Midbrain (tissue), 1 donor: ENCODE measurements around the gene ABLIM1.

Source experiments
- DNase-seq: peaks from one replicate; lab custom pipeline; 2025; lab: John Stamatoyannopoulos, UW

The ABLIM1 gene

DNA sequence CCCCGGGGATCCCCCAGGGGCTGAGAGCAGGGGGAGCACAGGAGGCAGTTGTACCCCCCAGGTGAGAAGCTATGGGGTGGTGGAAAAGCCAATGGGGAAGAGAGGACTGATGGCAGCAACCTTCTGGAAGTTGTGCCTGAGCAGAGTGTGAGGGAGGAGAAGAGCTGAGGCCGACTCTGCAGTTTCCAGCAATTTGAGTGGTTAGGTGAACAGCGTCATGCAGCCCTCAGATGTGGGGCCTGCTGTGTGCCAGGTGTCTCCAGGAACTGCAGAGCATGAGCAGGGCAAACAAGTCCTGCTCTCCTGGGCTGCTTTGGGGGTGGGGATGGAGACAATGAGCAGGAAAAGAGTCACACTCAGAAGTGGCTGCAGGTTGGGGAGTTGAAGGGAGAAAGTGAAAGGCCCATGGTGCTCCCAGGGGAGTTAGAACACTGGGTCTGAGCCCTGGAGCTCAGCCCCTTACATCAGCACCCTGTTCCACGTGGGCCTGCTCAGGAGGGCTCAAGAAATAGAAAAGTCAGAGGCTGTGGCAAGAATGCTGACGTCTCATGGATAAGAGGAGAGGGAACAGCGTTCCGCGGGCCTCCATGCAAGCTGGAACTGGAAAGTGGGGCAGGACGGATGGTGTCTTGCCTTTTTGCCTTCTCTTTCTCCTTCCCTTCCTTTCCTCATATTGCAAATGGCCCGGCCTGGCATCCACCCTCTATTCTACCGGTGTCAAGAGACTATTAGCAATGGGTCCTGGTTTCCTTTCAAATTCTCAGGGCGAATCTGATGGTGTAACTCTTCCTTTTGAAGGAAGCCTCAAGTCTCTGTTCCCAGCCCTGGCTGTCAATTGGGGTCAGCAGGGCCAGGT, 249.7 kb downstream of the ABLIM1 start:
- no peak for DNase-seq

DNA sequence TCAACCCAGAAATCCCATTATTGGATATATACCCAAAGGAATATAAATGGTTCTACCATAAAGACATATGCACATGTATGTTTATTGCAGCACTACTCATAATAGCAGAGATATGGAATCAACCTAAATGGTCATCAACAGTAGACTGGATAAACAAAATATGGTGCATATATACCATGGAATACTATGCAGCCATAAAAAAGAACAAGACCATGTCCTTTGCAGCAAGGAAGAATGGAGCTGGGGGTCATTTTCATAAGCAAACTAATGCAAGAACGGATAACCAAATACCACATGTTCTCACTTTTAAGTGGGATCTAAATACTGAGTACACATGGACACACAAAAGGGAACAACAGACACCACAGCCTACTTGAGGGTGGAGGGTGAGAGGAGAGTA, 251.6 kb downstream of the ABLIM1 start:
- DNase-seq: no peak

DNA sequence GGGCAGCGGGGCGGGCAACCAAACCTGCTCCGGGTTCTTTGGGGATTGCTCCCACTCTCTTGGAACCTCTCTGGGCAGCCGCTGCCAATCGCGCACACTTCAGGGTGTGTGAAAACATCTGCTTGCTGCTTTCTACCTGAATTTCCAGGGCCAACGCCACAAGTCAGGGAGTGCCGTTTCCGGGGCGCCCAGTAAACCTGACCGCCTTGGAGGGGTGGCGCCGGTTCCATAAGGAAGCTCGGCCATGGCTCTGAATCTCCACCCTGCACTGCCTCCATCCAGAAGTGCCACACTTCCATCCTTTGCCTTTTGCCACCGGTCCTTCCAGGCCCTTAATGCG, 253.1 kb downstream of the ABLIM1 start:
- DNase-seq: no peak

DNA sequence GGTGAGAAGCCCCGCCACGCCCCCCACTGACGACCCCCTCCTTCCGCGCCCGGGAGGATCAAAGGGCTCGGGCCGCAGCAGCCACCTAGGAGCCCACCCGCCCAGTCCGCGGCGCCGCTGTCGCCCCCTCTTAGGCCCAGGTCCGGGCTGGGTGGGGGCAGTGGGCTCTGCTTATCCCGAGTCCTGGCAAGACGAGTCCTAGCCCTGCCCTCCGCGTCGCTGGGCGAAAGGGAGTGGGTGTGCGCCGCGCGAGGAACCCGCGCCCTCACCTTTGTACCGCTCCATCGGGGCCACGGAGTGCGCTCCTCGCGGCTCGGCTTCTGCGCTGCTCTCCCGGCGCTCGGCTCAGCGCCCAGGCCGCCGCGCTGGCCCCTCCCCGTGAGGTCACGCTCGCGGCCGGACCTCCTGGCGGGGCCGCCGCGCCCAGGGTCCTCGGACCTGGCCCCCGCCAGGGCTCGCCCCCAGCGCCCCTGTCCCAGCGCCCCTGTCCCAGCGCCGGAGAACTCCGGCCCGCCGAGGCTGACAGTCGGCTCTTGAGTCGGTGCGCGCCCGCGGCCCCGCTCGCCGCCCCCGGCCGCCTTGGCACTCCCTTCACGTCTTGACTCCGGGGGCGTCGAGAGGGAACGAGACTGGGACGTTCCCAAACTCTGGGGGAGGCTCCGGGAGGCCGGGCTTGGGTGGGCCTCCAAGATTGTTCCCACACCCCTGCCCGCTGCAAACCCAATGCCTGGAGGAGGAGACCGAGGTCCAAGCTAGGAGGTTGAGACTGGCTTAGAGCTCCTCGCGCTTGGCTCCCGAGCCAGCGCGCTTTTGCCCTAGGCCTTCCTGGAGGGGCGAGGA, 253.7 kb downstream of the ABLIM1 start, which contains the start of gene AFAP1L2:
Gene AFAP1L2 (minus strand): TSS at position 332 of the 840 bp plus-strand sequence. CDS start 47 bp downstream, at position 285.
- DNase-seq: no peak

DNA sequence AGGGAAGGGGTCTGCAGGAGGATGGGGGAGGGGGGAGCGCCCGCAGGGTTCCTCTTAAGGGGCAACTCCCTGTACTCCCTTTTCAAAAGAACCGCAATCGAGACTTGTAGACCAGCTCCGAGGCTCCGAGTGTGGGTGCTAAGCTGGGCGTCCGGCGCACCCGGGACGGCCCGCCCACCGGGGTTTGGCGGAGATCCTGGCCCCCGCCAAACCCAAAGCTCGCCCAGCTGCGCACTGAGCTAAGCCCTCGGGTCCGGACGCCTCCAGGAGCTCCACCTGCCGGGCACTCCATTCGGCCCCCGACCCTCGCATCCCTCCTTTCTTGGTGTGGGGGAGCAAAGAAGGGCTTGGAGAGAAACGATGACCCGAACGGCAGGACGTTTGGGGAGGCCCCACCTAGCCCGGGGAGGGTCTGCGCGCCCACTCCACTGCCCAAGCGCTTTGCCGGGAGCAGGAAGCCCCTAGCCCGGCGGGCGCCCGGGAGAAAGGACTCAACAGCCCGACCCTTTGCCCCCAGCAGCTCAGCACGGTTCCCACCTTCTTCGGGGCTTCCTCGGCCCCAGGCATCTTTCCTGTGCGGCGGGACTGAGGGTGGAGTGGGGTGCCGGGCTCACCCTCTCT, 254.4 kb downstream of the ABLIM1 start:
- DNase-seq: no peak

DNA sequence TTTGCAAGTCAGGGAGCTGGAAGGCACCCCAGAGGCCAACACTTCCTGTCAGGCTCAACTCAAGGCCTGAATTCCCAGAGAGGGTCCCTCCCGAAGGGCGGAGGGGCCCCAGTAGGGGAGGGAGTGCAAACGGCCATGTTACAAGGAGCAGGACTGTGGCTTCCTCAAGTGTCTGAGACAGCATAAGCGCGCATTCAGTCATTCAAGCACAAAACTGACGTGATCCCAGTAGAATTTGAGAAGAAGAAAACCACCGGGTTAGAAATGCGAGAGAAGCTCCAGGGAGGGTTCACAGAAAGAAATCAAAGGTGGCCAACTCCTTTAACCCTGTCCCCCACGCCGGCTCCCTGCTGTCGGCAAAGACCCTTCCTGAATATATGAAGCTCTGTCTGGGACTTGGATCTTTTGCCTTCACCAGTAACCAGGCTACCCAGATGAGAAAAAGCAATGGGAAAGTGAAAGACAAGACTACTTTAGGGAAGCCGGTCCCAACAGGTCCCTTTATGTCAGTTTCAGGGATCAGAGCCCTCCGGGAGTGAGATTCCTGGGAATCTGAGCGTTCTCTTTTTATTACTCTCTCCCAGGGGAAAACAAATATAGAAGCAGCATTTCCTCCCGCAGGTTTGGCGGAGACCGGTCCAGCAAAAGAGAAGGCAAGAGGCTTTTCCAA, 255.1 kb downstream of the ABLIM1 start:
- DNase-seq: no peak

DNA sequence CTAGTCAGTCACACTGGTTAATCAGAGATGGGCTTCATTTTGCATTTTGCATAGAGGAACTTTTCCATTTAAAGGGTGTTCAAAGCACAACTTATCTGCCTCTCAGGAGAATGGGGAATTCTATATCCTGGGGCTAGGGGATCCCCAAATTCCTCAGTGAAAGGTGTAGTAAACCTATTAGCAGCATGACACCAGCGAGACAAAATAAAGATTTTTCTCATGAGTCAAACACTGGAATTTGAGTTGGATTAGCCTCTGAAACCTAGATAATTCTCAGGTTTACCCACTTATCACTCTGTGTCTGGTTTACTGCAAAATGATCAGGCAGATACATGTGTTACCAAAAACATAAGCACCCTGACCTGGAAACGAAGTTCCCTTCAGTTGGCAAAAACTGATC, 255.8 kb downstream of the ABLIM1 start:
- DNase-seq: no peak

DNA sequence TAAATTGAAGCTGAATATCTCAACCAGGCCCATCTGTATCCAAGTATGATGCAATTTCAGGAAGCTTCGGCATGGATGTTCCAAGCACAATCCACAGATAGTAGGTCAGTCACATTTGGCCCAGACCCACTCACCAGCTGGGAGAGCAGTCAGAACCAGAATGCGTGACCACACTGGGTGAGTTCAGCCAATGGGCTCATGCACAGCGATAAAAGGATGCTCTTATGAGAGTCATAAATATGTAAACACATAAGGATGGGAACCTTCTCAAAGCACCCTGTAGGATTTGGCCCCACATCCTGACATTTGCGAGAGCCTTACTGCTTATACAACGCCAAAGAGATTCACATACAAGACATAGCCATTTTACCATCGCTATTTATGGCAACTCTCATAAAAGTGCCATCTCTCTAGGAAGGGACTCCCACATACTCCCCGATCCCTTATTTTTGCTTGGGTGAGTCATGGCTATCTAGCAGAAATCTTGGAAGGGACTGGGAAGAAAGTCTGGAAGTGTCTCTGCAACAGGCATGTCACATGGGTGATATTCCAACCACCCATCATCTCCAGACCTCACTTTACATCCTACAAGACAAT, 256.8 kb downstream of the ABLIM1 start:
- DNase-seq: peak; percentile 14

DNA sequence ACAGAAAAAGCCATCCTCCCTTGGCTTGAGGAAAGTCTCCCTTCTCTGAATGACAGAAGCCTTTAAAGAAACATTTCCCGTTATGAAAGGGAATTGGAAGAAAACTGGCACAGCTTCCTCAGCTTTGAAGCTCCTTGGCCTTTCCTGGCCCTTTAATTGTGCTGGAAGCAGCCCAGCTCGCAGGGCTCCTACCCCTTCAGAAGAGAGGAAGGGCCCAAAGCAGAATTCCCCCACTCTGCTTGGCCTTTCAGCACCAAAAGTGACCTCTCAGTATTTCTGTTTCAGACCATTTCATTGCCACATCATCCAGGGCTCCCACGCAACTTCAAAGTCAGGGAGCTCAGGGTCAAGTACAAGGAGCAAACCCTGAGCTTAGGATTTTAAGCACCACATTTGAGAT, 258.0 kb downstream of the ABLIM1 start:
- no peak for DNase-seq

DNA sequence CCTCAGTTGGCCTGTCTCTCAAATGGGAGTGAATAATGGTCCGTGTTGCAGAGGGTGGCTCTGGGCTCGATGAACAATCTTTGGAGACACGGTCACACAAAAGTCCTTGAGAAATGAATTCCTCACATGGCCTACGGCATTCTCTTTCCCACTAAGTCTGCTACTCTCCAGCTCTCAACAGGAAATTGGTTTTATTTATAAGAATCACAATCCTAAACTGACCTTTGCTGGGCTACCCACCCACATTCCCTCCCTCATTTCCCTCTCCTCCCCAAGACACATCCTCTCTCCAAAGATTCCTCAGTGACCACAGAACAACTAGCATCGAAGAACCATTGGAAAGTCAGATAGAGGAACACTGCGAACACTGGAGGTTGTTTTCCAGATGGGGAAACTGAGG, 258.5 kb downstream of the ABLIM1 start:
- DNase-seq: no peak

DNA sequence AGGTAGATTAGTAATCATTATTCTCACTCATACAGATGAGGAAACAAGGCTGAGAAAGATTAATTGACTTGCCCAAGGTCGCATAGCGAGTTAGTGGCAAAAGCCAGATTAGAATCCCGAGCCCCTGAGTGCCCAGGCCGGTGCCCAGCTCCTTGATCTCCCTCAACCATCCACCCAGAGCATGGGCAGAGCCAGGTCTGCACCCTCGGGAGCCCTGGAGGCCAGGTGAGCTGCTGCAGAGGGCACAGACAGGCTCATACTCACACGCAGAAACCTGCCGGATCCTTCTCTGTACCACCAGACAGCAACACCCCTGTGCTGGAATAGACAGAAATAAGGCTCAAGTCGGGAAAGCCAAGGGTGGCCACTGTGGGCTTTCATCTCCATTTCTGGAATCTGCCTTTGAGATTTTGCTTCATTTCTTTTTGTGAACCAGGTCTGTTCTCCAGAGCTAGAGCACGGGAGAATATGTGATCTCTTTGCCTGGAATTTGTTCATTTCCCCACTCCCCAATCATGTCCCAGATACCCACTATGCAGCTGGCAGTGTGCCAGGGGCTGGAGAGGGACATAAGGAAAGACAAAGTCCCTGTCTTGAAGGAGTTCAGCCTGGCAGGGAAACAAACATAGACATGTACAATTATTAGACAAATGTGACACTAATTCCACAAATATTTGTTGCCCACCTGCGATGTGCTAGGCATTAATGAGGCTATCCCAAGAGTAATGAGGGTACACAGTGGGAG, 259.3 kb downstream of the ABLIM1 start:
- DNase-seq: no peak

DNA sequence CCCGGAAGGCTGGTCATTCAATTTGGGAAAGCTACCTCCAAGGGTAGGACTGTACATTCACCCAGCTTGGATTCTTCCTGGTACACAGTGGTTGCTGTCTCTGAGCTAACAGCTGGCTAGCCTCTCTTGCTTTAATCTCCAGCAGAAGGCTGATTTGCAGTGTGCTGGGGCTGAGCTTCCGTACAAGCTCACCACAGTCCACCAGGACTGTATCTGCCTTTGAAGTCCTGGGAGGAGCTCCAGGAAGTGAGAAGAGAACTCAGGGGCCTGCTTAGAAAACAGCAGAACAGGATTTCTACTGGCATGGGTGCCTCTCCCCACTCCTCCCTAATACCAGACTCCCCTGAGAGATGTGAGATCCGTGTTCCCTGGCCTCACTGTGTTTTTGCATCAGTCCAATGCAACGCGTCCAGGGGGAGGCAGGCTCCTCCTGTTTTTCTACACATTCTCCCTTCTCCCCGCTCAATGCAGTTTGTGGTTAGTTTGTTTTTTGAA, 260.4 kb downstream of the ABLIM1 start:
- DNase-seq: no peak

DNA sequence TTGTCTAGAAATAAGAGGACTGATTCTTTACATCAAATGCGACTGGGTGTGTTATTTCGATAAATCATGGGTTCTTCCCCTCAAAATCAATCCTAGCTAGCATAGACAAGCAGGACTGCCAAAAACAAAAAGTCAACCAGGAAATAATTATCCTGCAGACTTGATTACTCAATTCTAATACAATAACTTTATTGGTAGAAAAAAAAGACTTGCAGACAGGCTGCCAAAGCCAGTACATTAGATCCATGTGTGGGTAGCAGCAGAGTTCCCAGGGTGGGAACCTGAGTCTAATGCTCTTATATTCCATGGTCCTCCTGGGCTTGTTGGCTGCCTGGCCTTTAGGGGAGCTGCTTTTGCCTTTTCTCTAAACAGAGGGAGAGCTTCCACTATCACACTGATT, 261.6 kb downstream of the ABLIM1 start:
- no peak for DNase-seq

DNA sequence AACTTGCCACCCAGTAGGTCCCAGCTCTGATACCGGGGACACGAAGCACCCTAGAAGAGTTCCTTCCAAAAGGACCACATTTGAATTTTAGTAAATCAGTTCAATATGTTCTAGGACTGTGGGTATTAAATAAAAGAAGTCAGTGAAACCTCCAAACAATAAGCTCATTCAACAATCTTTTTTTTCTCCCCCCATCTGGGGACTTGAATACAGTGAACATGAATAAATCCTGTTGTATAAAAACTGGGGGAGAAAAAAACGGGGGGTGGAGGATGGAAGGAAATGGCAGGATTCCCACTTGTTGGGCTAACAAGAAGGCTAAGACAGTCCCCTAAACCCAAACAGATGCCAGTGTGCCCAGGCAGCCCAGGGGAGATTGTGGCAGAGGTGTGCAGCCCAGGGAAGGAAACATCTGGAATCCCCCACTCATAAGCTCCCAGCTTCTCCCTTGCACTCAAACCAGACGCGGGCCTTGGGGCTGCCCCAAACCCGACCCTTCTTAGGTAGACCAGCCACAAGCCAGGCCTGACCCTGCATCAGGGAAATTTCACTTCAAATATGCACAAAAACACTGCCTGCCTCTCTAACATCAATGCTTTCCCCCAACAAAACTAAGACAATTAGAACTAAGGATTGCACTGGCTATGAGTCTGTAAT, 262.6 kb downstream of the ABLIM1 start:
- peak; percentile 29 for DNase-seq

DNA sequence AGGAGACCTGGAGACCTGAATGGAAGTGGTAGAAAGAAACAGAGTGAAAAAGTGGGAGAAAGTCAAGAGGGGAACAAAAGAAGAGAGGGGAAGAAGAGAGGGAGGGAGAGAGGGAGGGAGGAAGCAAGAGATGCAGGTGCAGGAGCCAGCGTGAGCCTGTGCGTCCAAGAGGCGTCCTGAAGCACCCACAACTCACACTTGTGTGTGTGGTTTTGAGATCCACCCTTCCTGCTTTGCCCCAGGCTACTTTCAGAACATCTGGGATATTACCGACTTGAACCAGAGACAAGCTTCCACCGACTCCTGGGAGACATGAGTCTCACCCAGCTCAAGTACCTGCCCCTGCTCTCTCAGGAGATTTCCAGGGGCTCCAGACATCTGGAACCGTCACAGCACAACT, 263.5 kb downstream of the ABLIM1 start:
- DNase-seq: no peak

DNA sequence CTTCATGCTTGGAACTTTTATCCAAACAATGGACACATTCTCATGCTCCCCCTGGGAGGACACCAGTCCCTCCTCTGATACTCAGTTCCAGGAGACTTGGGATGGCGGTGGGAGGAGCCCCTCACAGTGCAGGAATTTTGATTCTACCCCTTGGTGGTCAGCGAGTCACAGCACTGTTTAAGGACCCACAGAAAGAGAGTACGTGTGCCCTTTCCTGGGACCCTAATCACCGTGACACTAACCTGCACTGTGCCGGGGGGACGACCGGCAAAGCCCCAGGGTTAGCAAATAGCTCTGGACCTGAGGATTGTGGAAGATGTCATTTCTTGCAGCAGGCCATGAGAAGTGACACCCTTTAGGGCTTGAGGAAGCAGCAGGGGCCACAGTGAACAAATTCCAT, 264.2 kb downstream of the ABLIM1 start:
- DNase-seq: no peak

DNA sequence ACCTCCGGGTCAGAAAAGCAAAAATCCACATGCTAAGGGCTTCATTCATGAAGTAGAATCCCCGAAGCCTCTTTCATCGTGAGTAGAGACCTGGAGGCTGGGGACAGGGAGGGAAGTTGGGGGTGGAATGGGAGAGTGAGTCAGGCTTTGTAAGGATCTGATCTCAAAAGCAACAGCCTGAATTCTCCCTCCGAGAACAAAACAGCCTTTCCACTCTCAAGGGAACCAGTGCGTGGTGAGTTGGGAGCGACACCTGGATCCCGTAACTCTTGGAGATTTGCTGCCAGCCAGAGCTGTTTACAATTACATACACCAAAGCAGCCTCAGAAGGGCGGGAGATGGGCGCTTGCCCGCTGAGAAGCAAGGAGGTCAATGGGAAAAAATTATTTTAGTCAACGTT, 264.6 kb downstream of the ABLIM1 start:
- no peak for DNase-seq

DNA sequence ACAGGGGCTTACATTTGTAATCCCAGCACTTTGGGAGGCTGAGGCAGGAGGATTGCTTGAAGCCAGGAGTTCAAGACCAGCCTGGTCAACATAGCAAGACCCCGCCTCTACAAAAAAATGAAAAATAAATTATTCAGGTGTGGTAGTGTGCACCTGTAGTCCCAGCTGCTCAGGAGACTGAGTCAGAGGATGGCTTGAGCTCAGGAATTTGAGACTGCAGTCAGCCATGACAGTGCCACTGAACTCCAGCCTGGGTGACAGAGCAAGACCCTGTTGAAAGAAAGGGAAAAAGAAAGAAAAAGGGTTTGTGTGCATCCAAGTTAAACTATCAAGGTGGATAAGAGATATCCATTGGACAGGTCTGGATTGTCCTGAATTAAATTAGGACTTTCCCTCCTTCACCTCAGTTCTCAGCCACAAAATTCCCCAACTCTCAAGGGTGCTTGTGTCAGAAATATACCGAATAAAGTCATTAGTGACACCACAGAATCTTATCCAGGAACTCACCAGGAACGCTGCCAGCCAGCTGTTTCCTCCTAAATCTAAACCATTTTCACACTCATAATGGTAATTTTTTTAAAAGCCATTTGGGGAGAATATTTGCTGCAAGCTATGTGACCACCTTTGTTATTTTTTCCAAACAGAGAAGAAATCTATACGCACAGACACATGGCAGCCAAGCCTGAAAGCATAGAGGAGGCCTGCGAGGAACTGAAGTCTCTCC, 265.8 kb downstream of the ABLIM1 start:
- DNase-seq: no peak

DNA sequence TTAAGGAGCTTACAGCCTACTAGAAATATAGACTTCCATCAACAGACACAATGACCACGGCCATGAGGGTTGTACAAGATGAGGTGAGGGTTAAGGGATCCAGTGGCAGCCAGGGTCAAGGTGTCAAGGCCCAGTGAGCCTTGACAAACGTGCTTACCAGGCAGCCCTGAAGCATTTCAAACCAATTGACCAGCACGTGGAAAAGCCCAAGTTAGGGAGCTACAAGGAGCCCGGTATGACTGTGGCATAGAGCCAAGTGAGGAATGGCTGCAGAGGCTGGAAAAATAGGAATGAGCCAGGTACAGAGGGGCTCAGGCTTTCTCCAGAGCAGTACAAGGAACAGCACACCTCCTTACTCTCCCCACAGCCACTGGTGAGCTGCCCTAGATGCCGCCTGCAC, 266.5 kb downstream of the ABLIM1 start:
- no peak for DNase-seq

DNA sequence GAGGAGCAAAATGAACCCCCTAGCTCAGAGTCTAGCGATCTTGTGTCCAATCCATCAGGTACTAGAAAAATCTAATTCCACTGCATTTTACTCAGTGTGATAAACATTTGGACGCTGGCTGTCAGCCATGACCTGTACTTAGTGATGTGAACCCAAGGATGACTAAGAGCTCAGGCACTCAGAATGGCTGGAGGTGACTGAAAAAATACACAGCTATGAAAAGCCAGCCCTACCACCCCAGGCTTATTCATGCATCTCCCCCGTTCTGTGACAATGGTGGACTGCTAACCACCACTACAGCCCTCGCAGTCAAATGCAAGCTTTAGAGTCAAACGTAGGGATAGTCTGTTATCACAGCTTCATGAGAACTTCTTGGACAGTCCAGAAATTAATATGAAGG, 268.6 kb downstream of the ABLIM1 start:
- DNase-seq: no peak
